Activated CD4-positive, alpha-beta T cell treated with anti-CD3 and anti-CD28 coated beads, Interleukin-2, amount 50 U/mL, for 48 hours (primary cell): ENCODE measurements around the gene OSBPL10.
A peak's percentile ranks its signal among the peaks of the same experiment; 100 is the strongest.

Experiments used
- DNase-seq, 2 experiments: peaks; one replicate each; pipeline ENCODE4 v3.0.0-alpha.2; 2020

OSBPL10 gene

DNA sequence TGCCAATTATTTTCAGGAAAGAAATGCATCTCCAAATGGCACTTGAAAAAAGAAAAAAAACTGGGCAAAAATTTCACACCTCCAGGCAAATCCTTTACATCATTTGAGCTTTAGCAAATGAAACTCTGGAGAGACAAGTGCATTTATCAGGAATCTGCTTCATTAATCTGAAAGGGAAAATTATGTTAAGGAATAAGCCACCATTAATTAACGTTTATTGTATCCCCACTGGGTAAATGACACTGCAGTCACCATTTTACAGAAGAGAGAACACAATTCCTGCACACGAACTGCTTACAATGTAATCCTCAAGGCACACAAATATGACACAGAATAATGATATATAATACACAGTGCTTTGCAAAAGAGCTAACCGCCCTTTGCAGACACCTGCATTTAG, 217.3 kb downstream of the OSBPL10 start:
- DNase-seq = no peak

DNA sequence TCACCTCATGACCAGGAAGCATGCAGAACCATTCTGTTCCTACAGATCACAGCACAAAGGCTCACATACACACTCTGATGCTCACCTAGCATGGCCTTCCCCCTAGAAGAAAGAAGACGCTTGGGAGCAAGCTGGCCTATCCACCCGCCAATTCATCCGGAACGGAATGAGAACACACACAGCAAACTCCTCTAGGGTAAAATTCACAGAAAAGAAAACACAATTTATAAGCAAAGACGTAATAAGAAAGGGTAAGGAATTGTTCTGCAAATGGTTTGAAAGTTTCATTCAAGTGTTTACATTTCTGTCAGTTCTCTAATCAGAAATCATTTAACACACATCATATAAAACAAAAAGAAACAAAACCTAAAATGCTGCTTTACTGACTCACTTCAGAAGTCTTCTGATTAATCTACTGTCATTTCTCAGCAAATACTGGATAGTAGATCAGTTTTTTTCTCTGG, 218.1 kb downstream of the OSBPL10 start:
- DNase-seq = no peak

DNA sequence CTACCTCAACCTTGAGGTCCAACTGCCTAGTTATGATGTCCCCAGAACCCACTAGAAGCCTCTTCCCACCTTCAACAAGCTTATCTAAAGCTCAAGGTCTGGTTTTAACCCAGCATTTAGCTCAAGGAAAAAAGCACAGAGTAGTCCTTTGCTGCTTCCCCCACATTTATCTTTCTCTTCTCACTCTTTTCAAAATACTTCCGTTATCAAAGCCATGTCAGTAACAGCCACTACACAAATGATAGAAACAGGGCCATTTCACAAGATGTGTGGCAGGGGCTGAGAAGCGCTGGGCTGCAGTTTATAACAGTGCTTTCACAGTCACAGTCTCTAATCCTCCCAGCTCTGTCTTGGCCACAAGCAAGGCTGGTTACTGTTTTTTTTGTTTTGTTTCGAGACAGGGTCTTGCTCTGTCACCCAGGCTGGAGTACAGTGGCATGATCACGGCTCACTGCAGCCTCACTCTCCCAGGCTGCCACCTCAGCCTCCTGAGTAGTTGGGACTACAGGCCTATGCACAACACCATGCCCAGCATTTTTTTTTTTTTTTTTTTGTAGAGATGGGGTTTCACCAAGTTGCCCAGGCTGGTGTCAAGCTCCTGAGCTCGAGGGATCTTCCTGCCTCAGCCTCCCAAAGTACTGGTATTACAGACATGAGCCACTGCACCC, 218.8 kb downstream of the OSBPL10 start:
- DNase-seq = no peak

DNA sequence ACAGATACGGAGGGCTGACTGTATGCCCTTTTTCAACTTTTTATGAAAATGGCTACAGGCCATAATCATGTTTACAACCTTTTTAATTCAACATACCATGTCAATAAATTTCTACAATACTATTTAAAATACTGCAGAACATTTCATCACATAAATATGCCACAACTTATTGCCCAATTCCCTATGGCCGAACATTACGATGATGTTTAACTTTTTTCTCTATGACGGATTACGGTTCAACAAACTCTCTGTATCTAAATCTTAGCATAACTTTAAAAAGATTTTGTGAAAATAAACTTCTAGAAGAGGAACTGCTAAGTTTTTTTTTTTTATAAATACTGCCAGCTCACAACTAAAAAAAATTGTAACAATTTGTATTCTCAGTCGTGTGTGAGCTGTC, 220.4 kb downstream of the OSBPL10 start:
- no peak for DNase-seq

DNA sequence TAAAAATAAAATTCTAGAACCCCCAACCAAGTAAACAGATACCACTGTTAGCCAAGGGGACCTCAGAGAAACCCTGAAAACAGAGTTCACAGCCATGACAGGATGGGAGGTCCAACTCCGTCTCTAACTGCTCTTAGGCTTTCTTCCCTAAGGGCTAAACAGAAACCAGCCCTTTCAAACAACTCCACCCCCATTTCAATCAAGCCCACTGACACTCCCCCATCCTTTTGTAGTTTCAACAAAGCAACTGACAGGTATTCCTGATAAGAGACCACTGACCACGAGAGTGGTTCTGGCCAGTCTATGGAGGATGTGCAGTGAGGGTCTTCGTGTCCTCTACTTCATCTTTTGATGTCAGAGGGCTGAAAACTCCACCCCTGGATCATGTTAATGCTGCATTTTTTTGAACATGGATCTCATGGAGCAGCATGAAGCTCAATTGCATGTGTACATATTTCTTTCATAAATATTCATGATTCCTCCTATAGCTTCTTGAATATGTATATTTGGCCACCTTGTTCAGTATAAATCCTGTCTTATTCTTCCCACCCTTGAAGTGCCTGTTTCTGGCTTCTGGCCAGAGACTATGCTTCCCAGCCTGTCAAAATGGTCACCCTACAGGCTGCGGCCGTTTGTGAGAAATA, 222.6 kb downstream of the OSBPL10 start:
- DNase-seq = no peak

DNA sequence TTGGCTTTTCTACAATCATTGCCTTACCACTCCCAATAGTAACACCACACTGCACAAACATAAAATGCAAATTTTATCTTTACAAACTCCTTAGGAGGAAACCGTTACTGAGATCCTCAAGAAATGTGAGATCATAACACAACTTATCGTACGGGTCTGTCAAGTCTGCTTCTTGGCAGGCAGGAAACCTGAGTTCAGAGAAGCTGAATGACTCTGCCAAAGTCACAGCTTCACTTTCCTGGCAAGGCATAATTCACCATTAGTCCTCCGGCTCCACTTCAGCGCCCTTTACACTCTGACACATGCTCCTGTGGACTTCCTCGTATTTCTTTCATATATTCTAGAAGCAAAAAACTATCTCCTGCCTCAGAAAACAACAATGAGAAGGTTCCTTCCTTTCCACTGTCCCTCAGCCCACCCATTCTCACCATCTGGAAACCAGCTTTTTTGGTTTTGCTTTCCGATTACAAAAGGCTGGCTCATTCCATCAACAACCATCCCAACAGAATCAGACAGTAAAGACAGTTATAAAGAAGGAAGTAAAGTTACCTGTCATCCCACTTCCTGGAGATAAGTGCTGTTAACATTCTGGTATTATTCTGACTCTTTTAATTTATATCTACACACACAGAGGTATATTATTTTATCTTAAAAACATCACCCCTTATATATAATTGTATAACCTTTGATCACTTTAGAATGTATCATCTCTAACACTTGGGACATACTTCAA, 225.0 kb downstream of the OSBPL10 start:
- peak; percentile 31 to 45 for DNase-seq

DNA sequence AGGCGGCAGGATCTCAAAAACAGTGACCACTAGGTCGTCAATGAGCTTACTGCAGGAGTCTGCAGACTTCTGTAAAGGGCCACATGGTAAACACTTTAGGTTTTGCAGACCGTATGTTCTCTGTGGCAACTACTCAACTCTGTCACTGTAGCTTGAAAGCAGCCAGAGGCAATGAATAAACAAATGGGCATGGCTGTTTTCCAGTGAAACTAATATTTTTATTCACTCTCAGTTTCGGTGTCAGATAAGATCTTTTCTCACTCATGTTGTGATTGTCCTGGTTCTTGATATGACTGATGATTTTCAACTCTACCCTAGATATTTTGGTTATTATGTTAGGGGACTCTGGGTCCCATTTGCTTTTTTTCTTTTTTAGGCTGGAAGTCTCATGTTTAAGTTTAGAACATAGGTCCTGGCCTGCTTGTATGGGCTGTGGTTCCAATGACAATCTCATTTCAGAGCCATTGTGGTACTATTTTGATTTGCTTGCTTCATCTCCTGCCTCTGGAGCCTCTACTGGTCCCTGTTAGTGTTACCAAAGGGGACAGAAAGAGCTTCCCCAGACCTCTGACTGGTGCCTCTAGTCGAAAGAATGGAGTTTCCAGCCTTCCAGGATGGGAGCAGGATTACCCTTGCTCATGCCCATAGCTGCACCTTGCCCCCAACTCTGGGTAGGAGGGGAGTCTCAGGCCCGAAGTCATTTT, 226.3 kb downstream of the OSBPL10 start:
- no peak for DNase-seq

DNA sequence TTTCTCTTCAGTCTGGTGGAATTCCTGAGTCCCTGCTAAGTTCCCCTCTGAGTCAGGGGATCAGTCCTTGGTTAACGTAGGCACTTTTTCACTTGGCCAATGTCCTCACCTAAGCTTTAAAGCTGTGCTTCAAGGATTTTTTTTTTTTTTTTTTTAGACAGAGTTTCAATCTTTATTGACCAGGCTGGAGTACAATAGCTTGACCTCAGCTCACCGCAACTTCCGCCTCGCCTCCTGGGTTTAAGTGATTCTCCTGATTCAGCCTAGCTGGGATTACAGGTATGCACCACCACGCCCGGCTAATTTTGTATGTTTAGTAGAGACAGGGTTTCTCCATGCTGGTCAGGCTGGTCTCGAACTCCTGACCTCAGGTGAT, 228.0 kb downstream of the OSBPL10 start:
- no peak for DNase-seq

DNA sequence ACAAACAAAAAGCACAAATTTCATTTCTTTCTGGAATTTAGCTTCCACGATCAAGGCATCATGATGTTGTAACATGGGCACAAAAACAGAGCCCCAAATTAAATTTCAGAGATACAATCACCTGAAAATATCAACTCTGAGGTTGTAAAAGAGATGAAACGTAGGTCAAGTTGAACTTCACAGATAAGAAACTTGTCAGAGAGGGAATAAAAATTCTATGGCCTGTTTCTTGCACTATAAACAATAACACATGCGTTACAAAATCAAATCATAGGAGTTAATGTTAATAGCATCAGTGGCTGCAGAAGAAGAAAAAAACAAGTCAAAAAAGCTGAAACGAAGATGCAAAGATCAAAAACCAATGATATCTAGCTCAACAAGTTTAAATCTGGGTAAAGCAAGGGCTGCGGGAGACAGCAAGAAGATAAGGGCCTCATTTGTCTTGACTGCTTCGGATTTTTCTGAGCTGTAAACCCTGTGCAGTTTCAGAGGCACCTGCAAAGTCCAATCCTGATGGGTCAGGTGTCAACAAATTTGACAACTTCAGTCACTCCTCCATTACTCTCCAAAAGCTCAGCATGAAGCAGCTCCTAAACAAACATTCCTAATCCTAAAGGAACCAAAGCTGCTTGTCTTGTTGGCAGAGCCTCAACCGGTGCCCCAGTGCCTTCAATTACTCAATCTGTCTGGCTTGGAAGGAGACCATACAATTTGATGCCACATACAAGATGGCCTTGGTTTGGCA, 228.6 kb downstream of the OSBPL10 start:
- no peak for DNase-seq

DNA sequence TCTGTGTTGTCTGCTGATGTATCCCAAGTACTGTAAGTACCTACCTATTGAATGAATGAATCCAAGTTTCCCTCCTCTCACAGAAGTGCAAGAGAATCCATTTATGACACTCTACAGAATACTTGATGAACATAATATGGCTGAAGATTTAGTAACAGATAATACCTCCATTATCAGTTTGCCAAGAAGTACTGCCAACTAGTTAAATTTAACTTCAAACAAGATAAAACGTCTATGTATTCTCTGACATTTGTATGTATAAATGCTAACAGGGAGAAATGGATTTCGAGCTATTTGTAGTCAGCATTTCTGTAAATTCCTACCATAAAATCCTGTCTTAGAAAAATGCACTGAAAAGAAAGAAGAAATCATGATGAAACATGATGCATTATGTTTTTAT, 230.7 kb downstream of the OSBPL10 start:
- no peak for DNase-seq

DNA sequence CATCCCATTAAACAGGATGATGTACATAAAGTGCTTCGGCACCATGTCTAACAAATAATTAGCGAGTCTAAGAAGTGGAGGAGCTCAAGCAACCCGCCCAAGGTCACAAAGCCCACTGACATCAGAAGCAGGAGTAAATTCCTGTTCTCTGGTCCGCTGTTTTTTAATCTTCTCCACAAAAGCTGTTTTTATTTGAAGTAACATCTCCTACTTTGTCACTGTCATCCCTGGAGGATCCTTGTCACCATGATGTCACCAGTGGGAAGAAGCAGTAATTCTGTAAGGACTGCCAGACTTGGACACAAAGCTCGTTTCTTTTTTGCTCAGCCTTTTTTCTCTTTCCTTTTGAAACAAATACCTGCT, 232.1 kb downstream of the OSBPL10 start:
- DNase-seq = no peak

DNA sequence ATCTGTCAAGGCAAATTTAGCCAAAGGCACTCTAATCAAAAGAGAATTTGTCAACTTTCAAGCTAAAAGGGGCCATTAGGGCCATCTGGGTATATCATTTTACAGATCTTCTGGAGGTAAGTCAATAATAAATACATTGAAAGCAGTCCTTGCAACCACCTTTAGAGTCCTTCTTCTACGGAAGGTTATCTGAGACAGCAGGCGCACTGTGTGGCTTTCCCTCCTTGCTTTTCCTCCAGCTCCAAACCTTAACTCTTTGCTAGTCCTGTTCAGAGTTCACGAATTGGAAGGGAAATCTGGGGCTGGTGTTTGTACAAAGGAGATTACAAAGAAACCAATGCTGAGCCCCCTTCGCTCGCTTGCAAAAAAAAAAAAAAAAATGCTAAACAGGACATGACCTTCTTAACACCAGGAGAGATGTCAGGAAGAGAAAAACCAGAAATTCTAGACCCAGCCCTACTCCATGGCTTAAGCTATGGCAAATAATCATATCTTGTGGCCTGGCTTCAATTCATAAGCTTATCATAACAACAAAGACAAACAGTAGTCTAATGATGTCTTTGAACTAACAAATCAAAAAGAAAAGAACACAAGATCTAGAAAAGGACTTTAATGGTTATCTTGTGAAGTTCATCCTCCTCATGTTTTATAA, 232.7 kb downstream of the OSBPL10 start:
- no peak for DNase-seq

DNA sequence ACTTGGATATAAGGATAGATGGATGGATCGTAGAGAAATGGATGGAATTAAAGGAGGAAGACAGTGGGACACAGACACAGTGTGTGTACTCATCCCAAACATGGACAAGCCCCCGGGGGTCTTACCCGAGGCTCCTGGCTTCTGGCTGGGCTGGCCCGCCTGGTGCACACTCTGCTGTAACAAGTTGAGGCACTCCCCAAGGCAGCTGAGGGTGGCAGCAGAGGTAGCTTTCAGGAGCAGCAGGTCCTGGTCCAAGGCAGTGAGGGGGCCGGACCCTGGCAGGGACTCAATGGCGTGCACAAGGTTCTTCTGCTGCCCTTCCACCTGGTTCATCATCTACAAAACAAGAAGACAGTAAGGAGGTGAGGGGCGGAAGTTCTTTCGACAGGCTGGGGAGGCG, 233.3 kb downstream of the OSBPL10 start:
- no peak for DNase-seq

DNA sequence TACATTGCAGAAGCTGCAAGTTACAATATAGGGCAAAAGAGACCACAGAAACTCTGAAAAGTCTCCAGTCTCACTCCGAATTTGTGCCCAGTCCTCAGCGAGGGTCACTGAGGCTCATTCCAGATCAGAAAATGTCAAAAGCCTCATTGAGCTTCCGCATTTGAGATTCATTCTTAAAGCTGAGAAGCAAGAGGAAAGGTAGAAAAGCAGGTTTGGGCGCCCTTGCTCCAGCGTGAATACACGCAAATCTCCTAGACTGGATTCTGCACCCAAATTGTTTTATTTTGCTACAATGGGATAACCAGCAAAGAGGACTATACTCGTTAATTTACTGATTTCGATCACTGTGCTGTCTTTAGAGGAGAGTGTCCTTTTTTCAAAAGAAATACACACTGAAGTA, 236.1 kb downstream of the OSBPL10 start:
- no peak for DNase-seq

DNA sequence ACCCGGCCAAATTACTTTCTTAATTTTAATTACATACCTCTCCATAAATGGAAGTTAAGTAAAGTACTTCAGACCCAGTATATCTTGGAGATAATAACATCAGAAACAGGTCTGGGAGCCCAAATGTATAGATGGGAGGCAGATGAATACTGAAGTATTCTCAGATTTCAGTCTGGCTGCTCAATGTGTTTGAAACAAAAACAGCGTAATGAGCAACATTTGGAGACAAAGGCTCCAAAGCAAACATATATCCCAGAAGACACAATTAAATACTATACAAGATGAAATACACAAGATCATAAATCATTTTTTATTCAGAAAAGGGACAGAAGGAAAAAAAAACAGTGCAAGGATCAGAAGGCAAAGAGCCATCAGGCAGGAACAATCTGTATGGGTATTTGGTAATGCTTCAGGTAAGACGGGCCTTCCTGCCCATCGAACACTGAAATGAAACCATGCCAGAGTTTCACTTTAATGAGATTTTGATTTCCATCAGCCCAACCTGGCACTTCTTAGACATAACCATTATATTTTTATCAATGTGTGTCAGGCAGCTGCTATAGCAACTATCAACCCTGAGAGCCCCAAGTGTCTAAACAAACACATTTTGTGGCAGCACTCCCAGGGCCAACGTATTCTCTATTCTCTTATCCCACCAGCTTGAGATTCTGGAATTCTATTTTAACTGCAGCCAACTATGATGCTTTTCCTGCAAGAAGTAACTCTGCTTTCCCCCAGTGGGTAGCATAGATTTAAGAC, 237.6 kb downstream of the OSBPL10 start:
- DNase-seq = no peak

DNA sequence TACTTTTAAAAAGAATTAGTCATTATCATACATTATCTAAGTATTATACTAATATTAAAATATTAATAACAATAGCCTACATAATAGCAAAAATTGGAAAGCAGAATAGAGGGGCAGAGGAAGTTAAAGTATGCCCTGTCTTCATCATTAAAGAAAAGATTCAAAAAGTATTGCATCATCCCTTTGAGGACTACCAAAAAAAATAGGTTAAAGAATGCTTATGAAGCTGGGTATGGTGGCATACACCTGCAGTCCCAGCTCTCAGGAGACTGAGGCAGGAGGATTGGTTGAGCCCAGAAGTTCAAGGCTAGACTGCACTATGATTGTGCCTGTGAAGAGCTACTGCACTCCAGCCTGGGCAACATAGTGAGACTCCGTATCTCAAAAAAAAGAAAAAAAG, 240.7 kb downstream of the OSBPL10 start:
- no peak for DNase-seq

DNA sequence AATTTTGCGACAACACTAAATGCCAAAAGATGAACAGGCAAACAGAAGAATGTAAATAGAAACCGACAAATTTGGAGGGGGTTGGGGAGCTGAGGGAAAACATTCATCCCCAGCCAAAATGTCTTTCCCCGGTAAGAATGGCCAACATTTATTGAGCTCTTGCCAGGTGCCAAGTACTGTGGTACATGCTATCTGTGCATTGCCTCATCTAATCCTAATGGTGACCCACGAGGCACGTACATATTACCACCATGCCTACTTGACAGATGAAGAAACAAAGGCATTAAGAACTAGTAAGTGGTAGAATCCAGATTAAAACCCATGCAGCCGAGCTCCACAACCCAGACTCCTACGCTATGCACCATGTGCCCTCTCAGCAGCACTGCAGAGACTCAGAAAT, 242.7 kb downstream of the OSBPL10 start:
- DNase-seq = no peak

DNA sequence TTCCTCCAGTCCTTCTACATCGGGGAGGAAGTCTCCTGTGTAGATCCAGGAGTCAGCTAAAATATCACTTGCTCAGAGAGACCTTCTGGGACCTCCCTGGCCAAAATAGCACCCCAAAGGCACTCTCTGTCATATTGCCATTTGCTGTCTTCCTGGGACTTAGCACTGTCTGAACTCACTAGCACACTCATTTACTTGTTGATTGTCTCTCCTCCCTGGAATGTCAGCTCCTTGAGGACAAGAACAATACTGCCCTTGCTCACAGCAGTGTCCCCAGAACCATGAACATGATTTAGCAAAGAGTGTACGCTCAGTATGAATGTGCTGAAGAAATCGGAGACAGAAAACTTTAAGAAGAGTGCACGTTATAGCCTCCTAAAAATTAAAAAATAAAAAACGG, 245.4 kb downstream of the OSBPL10 start:
- DNase-seq = no peak

DNA sequence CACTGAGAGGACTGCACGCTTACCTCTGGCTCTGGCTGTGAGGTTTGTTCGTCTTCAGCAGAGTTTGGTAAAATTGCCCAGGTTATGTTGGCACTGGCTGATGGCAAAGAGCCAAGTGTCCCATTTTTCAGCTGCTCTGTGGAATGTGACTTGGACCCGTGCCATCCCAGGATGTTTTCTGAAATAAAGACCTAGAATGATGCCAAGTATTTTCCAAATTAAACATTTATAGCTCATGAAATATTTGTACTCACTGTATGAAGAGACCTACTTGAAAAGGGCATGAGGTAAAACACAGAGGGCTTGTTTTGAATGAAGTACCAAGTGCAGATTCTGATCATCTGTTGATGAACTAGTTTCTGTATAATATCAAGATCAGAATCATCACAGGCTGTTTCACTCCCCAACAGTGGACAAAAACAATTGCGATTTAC, 247.8 kb downstream of the OSBPL10 start:
- no peak for DNase-seq

DNA sequence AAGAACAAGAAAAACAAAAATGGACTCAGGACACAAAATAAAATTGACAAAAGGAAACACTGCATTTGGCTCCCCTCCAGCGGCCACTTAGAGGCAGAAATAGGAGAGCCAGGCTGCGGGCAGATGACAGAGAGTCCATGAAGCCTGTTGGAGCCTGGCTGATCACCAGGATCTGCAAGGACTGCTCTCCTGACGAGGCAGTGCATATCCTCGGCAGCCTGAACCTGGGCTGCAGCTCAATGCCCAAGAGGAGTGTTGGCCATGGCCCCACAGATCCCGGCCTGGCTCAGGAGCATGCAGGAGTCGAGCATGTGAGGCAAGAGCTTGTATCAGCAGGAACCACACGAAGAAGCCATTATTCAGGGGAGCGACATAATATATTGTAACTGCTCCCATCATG, 248.5 kb downstream of the OSBPL10 start:
- DNase-seq = no peak

DNA sequence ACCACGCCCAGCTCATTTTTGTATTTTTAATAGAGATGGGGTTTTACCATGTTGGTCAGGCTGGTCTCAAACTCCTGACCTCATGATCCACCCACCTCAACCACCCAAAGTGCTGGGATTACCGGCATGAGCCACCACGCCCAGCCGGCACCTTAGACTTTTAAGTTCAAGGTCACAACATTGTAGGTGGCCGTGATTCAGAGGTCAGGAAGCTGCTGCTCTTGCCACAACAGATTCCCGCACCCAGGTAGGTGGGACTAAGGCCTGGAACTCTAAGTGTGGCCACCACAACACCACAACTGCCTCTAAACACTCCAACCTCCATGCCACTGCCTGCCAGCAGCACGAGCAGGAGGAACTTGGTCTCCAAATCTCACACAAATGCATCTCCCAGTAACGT, 251.5 kb downstream of the OSBPL10 start:
- DNase-seq = no peak

DNA sequence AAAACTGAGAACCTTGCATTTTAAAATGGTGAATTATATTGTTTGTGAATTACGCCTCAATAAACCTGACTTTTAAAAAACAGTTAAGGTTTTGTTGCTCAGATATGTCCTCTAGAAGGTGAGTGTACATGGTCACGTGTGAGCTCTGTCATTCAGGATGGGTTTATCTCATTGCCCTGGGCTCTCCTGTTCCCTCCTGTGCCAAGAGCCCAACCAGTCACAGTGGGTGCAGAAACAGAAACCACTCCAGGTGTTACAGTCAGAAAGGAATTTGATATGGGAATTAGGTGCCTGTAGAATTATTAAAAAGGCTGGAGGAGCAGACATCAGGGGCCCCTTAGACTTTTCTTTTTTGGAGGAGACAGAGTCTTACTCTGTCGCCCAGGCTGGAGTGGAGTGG, 252.0 kb downstream of the OSBPL10 start:
- no peak for DNase-seq
